ENCODE data around the gene LMAN1. TPM values are rescaled to one million over a fixed set of nuclear protein-coding genes. Genes with fewer than 3 reads are reported as not detected.

The LMAN1 gene
- total RNA-seq, 1 donor from 2014 or later = 78.2 TPM

- no peak for DNase-seq (ENCODE audit: low read depth)
- TF ChIP-seq CTCF (conservative IDR thresholded peaks at IDR 0.05; ENCODE audit: low read depth, low read length) = no peak
- no peak overlapping the region for H3K4me3 ChIP-seq (ENCODE audit: low read depth, low read length)
Measured at GRCh38 chr18:59345556-59345955, 13.5 kb downstream of the LMAN1 start.

DNA sequence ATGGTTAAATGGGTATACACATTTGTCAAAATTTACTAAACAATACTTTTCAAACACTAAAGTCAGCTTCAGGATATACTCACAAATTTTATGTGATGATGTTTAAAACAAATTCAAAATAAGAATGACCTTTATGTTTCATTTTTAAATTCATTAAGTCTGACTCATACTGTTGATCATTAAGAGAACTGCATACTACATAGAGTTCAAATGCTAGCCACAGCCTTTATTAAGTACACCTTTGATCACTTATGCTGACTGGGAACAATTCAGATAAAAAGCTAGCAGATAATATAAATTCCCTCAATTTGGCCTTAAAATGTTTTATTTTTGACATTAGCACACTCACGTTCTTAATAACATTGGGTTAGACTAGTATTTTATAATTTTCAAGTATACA, 14.1 kb downstream of the LMAN1 start:
- no peak for TF ChIP-seq CTCF (conservative IDR thresholded peaks at IDR 0.05; ENCODE audit: low read depth, low read length)
- no peak overlapping the region for H3K4me3 ChIP-seq (ENCODE audit: low read depth, low read length)
- DNase-seq (ENCODE audit: low read depth) = no peak

DNA sequence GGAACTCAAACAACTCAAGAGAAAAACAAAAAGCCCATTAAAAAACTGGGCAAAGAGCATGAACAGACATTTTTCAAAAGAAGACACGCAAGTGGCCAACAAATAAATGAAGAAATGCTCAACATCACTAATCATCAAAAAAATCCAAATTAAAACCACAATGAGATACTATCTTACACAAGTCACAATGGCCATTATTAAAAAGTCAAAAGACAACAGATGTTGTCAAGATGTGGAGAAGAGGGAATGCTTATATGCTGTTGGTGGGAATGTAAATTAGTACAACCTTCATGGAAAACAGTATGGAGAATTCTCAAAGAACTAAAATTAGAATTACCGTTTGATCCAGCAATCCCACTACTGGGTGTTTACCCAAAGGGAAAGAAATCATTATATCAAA, 15.1 kb downstream of the LMAN1 start:
- no peak overlapping the region for H3K4me3 ChIP-seq (ENCODE audit: low read depth, low read length)
- DNase-seq (ENCODE audit: low read depth) = no peak
- no peak for TF ChIP-seq CTCF (conservative IDR thresholded peaks at IDR 0.05; ENCODE audit: low read depth, low read length)

GRCh38 chr18:59340817-59341216, 18.2 kb downstream of the LMAN1 start:
- TF ChIP-seq CTCF (conservative IDR thresholded peaks at IDR 0.05; ENCODE audit: low read depth, low read length) = no peak
- no peak overlapping the region for H3K4me3 ChIP-seq (ENCODE audit: low read depth, low read length)
- DNase-seq (ENCODE audit: low read depth) = no peak

DNA sequence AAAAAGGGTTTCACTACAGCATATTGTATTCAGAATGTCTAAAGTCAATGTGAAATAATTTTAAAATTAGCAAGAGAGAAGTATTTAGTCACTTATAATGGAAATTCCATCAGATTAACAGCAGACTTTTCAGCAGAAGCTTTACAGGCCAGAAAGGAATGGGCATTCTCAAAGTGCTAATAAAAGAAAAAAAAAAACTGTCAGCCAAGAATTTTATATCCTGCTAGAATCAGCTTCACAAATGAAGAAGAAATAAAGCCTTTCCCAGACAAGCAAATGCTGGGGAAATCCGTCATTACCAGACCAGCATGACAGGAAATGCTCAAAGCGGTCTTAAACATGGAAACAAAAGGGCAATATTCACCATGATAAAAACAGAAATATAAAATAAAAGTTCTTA, 18.8 kb downstream of the LMAN1 start:
- DNase-seq (ENCODE audit: low read depth) = no peak
- H3K4me3 ChIP-seq (ENCODE audit: low read depth, low read length) = no peak overlapping the region
- TF ChIP-seq CTCF (conservative IDR thresholded peaks at IDR 0.05; ENCODE audit: low read depth, low read length) = no peak

GRCh38 chr18:59332986-59333385, 26.1 kb downstream of the LMAN1 start:
- no peak for DNase-seq (ENCODE audit: low read depth)
- no peak overlapping the region for H3K4me3 ChIP-seq (ENCODE audit: low read depth, low read length)
- no peak for TF ChIP-seq CTCF (conservative IDR thresholded peaks at IDR 0.05; ENCODE audit: low read depth, low read length)

DNA sequence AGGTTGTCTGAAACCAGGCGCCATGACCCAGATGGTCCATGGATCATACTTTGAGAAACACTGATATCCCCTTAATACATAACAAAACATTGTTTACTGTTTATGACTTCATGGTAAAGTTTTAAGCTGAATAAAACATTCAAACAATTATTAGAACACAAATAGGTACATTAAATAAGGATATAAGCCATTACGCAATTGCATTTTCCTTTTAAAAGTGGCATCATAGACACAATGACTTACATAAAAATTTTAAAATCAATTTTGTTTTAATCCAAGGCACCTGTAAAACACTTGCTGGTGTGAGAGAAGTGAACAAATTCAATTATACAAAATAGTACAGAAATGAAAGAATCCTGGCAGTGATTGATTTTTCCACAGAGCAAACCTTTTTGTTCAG, 30.4 kb downstream of the LMAN1 start:
- TF ChIP-seq CTCF (conservative IDR thresholded peaks at IDR 0.05; ENCODE audit: low read depth, low read length) = no peak
- DNase-seq (ENCODE audit: low read depth) = no peak
- H3K4me3 ChIP-seq (ENCODE audit: low read depth, low read length) = no peak overlapping the region

All from epithelial cell of proximal tubule (primary cell).